Measurements from ENCODE around the gene CRABP2. TPM values are rescaled to one million over a fixed set of nuclear protein-coding genes. Genes with fewer than 3 reads are reported as not detected.

CRABP2 gene
- total and polyA plus RNA-seq, 2 of the 13 experiments (the other 11 are each of a cell fraction or from before 2014, with no cell fraction given), result 0.40 to 0.60 TPM

GRCh38 chr1:156746728-156747631 lies 41.6 kb upstream of the CRABP2 start (continued):
- no peak for TF ChIP-seq FOXO4 (CRISPR knock-in tag; conservative IDR thresholded peaks at IDR 0.05)
- TF ChIP-seq NKX3-1 (CRISPR knock-in tag; IDR thresholded peaks at IDR 0.05), result no peak
- no peak for TF ChIP-seq ZNF615 (CRISPR knock-in tag; IDR thresholded peaks at IDR 0.05; ENCODE audit: borderline replicate concordance)
- no peak for TF ChIP-seq SMYD3 (CRISPR knock-in tag; IDR thresholded peaks at IDR 0.05)
- TF ChIP-seq ARNT2 (CRISPR knock-in tag; IDR thresholded peaks at IDR 0.05; ENCODE audit: low read depth), result peak; percentile 54; the same call in 1 of the 2 replicates
- peak; percentile 52; the same call in 1 of the 2 replicates for TF ChIP-seq ZBTB7A (CRISPR knock-in tag; IDR thresholded peaks at IDR 0.05)
- TF ChIP-seq SCMH1 (CRISPR knock-in tag; IDR thresholded peaks at IDR 0.05; ENCODE audit: borderline replicate concordance), result no peak
- no peak for TF ChIP-seq ZNF549 (CRISPR knock-in tag; IDR thresholded peaks at IDR 0.05)
- TF ChIP-seq IRF2 (CRISPR knock-in tag; IDR thresholded peaks at IDR 0.05), result 0 out of 2 replicates have a peak, but pooled peaks have one; percentile 35
- no peak for TF ChIP-seq ZNF441 (CRISPR knock-in tag; IDR thresholded peaks at IDR 0.05; ENCODE audit: borderline replicate concordance)
- no peak for TF ChIP-seq NFRKB (IDR thresholded peaks at IDR 0.05)
- TF ChIP-seq ZNF432 (CRISPR knock-in tag; IDR thresholded peaks at IDR 0.05; ENCODE audit: borderline replicate concordance), result no peak
- TF ChIP-seq TP53 (CRISPR knock-in tag; conservative IDR thresholded peaks at IDR 0.05), result no peak
- TF ChIP-seq REST (IDR thresholded peaks at IDR 0.05; ENCODE audit: borderline replicate concordance in 1 of 2, low read depth in 1 of 2, low read length in 2 of 2), result no peak
- TF ChIP-seq ZNF629 (CRISPR knock-in tag; conservative IDR thresholded peaks at IDR 0.05), result no peak
- TF ChIP-seq ZNF280B (CRISPR knock-in tag; IDR thresholded peaks at IDR 0.05; ENCODE audit: borderline replicate concordance), result no peak
- no peak for TF ChIP-seq ESRRA (CRISPR knock-in tag; IDR thresholded peaks at IDR 0.05; ENCODE audit: low read depth)
- no peak for TF ChIP-seq XBP1 (CRISPR knock-in tag; IDR thresholded peaks at IDR 0.05)
- TF ChIP-seq SRY (CRISPR knock-in tag; IDR thresholded peaks at IDR 0.05), result no peak
- TF ChIP-seq ZBTB46 (CRISPR knock-in tag; IDR thresholded peaks at IDR 0.05; ENCODE audit: borderline replicate concordance), result no peak
- no peak for TF ChIP-seq ZBTB1 (CRISPR knock-in tag; IDR thresholded peaks at IDR 0.05; ENCODE audit: borderline replicate concordance)
- TF ChIP-seq ZNF30 (CRISPR knock-in tag; IDR thresholded peaks at IDR 0.05), result no peak
